ENCODE data around the gene NTN3. TPM values are rescaled to one million over a fixed set of nuclear protein-coding genes. Genes with fewer than 3 reads are reported as not detected.
"Not testable (repeated sequence)": the region's sequence is repeated elsewhere in the genome, so short reads cannot be mapped to it uniquely, and the experiment has no call there.

The NTN3 gene
- polyA plus RNA-seq, 1 donor: 0.75 TPM

GRCh38 chr16:2441143-2441804 is 29.8 kb upstream of the NTN3 start:
- H3K27me3 ChIP-seq (ENCODE audit: control insufficient read depth, insufficient read depth, low read length); H3K9me3 ChIP-seq (ENCODE audit: control insufficient read depth, low read depth, low read length); DNase-seq; H3K4me3 ChIP-seq (ENCODE audit: low read length); H3K27ac ChIP-seq (ENCODE audit: low read length); H3K4me1 ChIP-seq (ENCODE audit: control insufficient read depth, insufficient read depth, low read length): not testable (repeated sequence)
- peaks cover 46% of the 10 kb centered on the region for H3K36me3 ChIP-seq (ENCODE audit: control insufficient read depth, insufficient read depth, low read length)
- WGBS (ENCODE audit: insufficient coverage, low lambda C conversion rate): no CpG with 5 or more reads among the region's 15 CpGs

DNA sequence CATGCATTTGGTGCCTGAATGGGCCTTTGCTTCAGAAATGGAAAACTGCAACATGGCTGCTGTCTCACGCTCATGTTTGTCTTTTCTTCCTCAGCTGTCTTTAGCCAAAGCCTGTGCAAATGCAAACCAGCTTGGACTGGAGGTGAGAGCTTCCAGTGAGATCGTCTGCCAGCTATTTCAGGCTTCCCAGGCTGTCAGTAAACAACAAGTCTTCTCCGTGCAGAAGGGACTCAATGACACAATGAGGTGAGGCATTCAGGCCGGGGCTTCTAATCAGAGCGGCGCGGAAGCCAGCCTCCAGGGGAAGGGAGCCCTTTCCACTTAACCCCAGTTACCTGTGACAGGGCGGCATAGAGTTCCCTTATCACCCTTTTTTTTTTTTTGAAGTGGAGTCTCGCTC is 27.5 kb upstream of the NTN3 start:
- no peak for DNase-seq
- no peaks in the 10 kb centered on the region for H3K9me3 ChIP-seq (ENCODE audit: control insufficient read depth, low read depth, low read length)
- no peak overlapping the region for H3K27ac ChIP-seq (ENCODE audit: low read length)
- H3K36me3 ChIP-seq (ENCODE audit: control insufficient read depth, insufficient read depth, low read length): peaks cover 46% of the 10 kb centered on the region
- H3K27me3 ChIP-seq (ENCODE audit: control insufficient read depth, insufficient read depth, low read length): no peaks in the 10 kb centered on the region
- peaks cover 5% of the 10 kb centered on the region for H3K4me1 ChIP-seq (ENCODE audit: control insufficient read depth, insufficient read depth, low read length)
- no CpG with 5 or more reads among the region's 9 CpGs for WGBS (ENCODE audit: insufficient coverage, low lambda C conversion rate)
- H3K4me3 ChIP-seq (ENCODE audit: low read length): no peak overlapping the region

DNA sequence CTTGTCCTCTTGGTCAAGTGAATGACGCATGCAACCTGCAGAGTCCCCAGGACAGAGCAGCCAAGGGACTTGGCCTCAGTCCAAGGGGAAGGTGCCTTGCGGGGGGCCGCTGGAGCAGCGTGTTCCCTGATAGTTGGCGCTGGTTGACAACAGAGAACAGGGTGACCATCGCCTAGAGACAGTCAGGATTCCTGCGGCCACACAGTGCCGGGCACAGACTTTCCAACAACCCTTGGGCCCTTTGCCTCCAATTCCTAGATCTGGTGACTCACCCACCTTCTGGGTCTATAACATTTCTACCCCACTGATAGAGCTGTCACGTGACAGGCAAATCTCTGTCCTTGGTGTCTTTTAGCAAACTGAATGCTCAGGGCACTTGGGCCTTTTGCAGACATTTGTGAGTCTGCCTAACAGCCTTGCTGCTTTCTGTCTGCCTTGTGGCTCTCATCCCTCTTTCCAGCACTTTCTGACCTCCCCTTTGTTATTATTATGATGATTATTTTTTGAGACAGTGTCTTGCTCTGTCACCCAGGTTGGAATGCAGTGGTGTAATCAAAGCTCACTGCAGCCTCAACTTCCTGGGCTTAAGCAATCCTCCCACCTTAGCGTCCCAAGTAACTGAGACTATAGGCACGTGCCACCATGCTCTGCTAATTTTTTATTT is 23.0 kb upstream of the NTN3 start:
- WGBS (ENCODE audit: insufficient coverage, low lambda C conversion rate): 83% methylated on average over 2 of the region's 11 CpGs
- Histone ChIP-seq H3K4me3 (ENCODE audit: low read length) (no peak overlapping the region), H3K27ac (ENCODE audit: low read length) (no peak overlapping the region), H3K4me1 (ENCODE audit: control insufficient read depth, insufficient read depth, low read length) (peaks cover 5% of the 10 kb centered on the region), H3K36me3 (ENCODE audit: control insufficient read depth, insufficient read depth, low read length) (peaks cover 62% of the 10 kb centered on the region), H3K9me3 (ENCODE audit: control insufficient read depth, low read depth, low read length) (no peaks in the 10 kb centered on the region), H3K27me3 (ENCODE audit: control insufficient read depth, insufficient read depth, low read length) (no peaks in the 10 kb centered on the region)
- no peak for DNase-seq

GRCh38 chr16:2449118-2449517 is 22.0 kb upstream of the NTN3 start:
- peaks cover 68% of the 10 kb centered on the region for H3K36me3 ChIP-seq (ENCODE audit: control insufficient read depth, insufficient read depth, low read length)
- H3K27ac ChIP-seq (ENCODE audit: low read length): no peak overlapping the region

GRCh38 chr16:2450535-2450934 is 20.6 kb upstream of the NTN3 start:
- Histone ChIP-seq H3K9me3 (ENCODE audit: control insufficient read depth, low read depth, low read length) (no peaks in the 10 kb centered on the region), H3K36me3 (ENCODE audit: control insufficient read depth, insufficient read depth, low read length) (peaks cover 65% of the 10 kb centered on the region), H3K4me3 (ENCODE audit: low read length) (no peak overlapping the region), H3K27me3 (ENCODE audit: control insufficient read depth, insufficient read depth, low read length) (no peaks in the 10 kb centered on the region), H3K27ac (ENCODE audit: low read length) (no peak overlapping the region), H3K4me1 (ENCODE audit: control insufficient read depth, insufficient read depth, low read length) (peaks cover 5% of the 10 kb centered on the region)
- no peak for DNase-seq
- no CpG with 5 or more reads among the region's 8 CpGs for WGBS (ENCODE audit: insufficient coverage, low lambda C conversion rate)

More at GRCh38 chr16:2449118-2449517, 22.0 kb upstream of the NTN3 start:
- peaks cover 5% of the 10 kb centered on the region for H3K4me1 ChIP-seq (ENCODE audit: control insufficient read depth, insufficient read depth, low read length)
- H3K9me3 ChIP-seq (ENCODE audit: control insufficient read depth, low read depth, low read length): no peaks in the 10 kb centered on the region
- no peak overlapping the region for H3K4me3 ChIP-seq (ENCODE audit: low read length)
- no peak for DNase-seq
- H3K27me3 ChIP-seq (ENCODE audit: control insufficient read depth, insufficient read depth, low read length): no peaks in the 10 kb centered on the region
- WGBS (ENCODE audit: insufficient coverage, low lambda C conversion rate): no CpG with 5 or more reads among the region's 25 CpGs

- Histone ChIP-seq H3K27ac (ENCODE audit: low read length) (no peak overlapping the region), H3K36me3 (ENCODE audit: control insufficient read depth, insufficient read depth, low read length) (peaks cover 63% of the 10 kb centered on the region), H3K9me3 (ENCODE audit: control insufficient read depth, low read depth, low read length) (no peaks in the 10 kb centered on the region), H3K4me3 (ENCODE audit: low read length) (no peak overlapping the region), H3K4me1 (ENCODE audit: control insufficient read depth, insufficient read depth, low read length) (peaks cover 5% of the 10 kb centered on the region), H3K27me3 (ENCODE audit: control insufficient read depth, insufficient read depth, low read length) (no peaks in the 10 kb centered on the region)
- no peak for DNase-seq
- WGBS (ENCODE audit: insufficient coverage, low lambda C conversion rate): no CpG with 5 or more reads among the region's 19 CpGs
Observed at GRCh38 chr16:2450975-2451381, 20.1 kb upstream of the NTN3 start.

GRCh38 chr16:2451851-2452320 is 19.2 kb upstream of the NTN3 start:
- no peaks in the 10 kb centered on the region for H3K27me3 ChIP-seq (ENCODE audit: control insufficient read depth, insufficient read depth, low read length)
- H3K36me3 ChIP-seq (ENCODE audit: control insufficient read depth, insufficient read depth, low read length): peaks cover 63% of the 10 kb centered on the region
- no peaks in the 10 kb centered on the region for H3K9me3 ChIP-seq (ENCODE audit: control insufficient read depth, low read depth, low read length)
- no peaks in the 10 kb centered on the region for H3K4me1 ChIP-seq (ENCODE audit: control insufficient read depth, insufficient read depth, low read length)
- no peak overlapping the region for H3K4me3 ChIP-seq (ENCODE audit: low read length)
- H3K27ac ChIP-seq (ENCODE audit: low read length): no peak overlapping the region
- no peak for DNase-seq
- no CpG with 5 or more reads among the region's 18 CpGs for WGBS (ENCODE audit: insufficient coverage, low lambda C conversion rate)

- WGBS (ENCODE audit: insufficient coverage, low lambda C conversion rate): no CpG with 5 or more reads among the region's 8 CpGs
- H3K36me3 ChIP-seq (ENCODE audit: control insufficient read depth, insufficient read depth, low read length): peaks cover 66% of the 10 kb centered on the region
Observed at GRCh38 chr16:2452650-2453049, 18.4 kb upstream of the NTN3 start.

GRCh38 chr16:2455081-2455845 is 15.8 kb upstream of the NTN3 start:
- H3K4me3 ChIP-seq (ENCODE audit: low read length): no peak overlapping the region
- no peaks in the 10 kb centered on the region for H3K27me3 ChIP-seq (ENCODE audit: control insufficient read depth, insufficient read depth, low read length)
- no CpG with 5 or more reads among the region's 28 CpGs for WGBS (ENCODE audit: insufficient coverage, low lambda C conversion rate)
- peaks cover 52% of the 10 kb centered on the region for H3K36me3 ChIP-seq (ENCODE audit: control insufficient read depth, insufficient read depth, low read length)
- DNase-seq: no peak
- no peaks in the 10 kb centered on the region for H3K9me3 ChIP-seq (ENCODE audit: control insufficient read depth, low read depth, low read length)
- H3K4me1 ChIP-seq (ENCODE audit: control insufficient read depth, insufficient read depth, low read length): peaks cover 7% of the 10 kb centered on the region
- no peak overlapping the region for H3K27ac ChIP-seq (ENCODE audit: low read length)

More at GRCh38 chr16:2452650-2453049, 18.4 kb upstream of the NTN3 start:
- H3K9me3 ChIP-seq (ENCODE audit: control insufficient read depth, low read depth, low read length): no peaks in the 10 kb centered on the region
- H3K27me3 ChIP-seq (ENCODE audit: control insufficient read depth, insufficient read depth, low read length): no peaks in the 10 kb centered on the region
- no peaks in the 10 kb centered on the region for H3K4me1 ChIP-seq (ENCODE audit: control insufficient read depth, insufficient read depth, low read length)
- H3K4me3 ChIP-seq (ENCODE audit: low read length): no peak overlapping the region
- DNase-seq: no peak
- no peak overlapping the region for H3K27ac ChIP-seq (ENCODE audit: low read length)

DNA sequence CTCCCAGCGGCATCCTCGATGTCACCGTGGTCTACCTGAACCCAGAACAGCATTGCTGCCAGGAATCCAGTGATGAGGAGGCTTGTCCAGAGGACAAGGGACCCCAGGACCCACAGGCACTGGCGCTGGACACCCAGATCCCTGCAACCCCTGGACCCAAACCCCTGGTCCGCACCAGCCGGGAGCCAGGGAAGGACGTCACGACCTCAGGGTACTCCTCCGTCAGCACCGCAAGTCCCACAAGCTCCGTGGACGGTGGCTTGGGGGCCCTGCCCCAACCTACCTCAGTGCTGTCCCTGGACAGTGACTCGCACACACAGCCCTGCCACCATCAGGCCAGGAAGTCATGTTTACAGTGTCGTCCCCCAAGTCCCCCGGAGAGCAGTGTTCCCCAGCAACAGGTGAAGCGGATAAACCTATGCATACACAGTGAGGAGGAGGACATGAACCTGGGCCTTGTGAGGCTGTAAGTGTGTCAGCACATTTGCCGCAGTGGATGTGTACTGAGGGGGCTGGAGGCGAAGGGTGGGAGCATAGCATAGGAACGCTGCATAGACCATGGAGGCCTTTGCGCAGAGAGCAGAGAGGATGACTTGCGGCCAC is 14.4 kb upstream of the NTN3 start:
- peaks cover 44% of the 10 kb centered on the region for H3K36me3 ChIP-seq (ENCODE audit: control insufficient read depth, insufficient read depth, low read length)
- peaks cover 12% of the 10 kb centered on the region for H3K4me1 ChIP-seq (ENCODE audit: control insufficient read depth, insufficient read depth, low read length)

More for the DNA sequence above, 14.4 kb upstream of the NTN3 start:
- no CpG with 5 or more reads among the region's 21 CpGs for WGBS (ENCODE audit: insufficient coverage, low lambda C conversion rate)
- no peak overlapping the region for H3K4me3 ChIP-seq (ENCODE audit: low read length)
- no peak for DNase-seq
- no peaks in the 10 kb centered on the region for H3K9me3 ChIP-seq (ENCODE audit: control insufficient read depth, low read depth, low read length)
- H3K27me3 ChIP-seq (ENCODE audit: control insufficient read depth, insufficient read depth, low read length): no peaks in the 10 kb centered on the region
- no peak overlapping the region for H3K27ac ChIP-seq (ENCODE audit: low read length)
